ENCODE data around the gene PIP5KL1. TPM values are rescaled to one million over a fixed set of nuclear protein-coding genes. Genes with fewer than 3 reads are reported as not detected.

The PIP5KL1 gene
- total RNA-seq, 1 donor from 2014 or later: 2.6 TPM

GRCh38 chr9:127946728-127947127 lies 16.2 kb upstream of the PIP5KL1 start:
- Mint-ChIP-seq H3K27me3 (ENCODE audit: unreplicated experiment) (no peaks in the 10 kb centered on the region), H3K27ac (ENCODE audit: unreplicated experiment) (no peak overlapping the region), H3K36me3 (ENCODE audit: unreplicated experiment) (peaks cover 17% of the 10 kb centered on the region), H3K4me3 (ENCODE audit: unreplicated experiment) (no peak overlapping the region), H3K9me3 (ENCODE audit: unreplicated experiment) (no peaks in the 10 kb centered on the region), H3K4me1 (ENCODE audit: unreplicated experiment) (peaks cover 34% of the 10 kb centered on the region)
- no peak for TF ChIP-seq CTCF (IDR thresholded peaks at IDR 0.05)
- no peak for DNase-seq (ENCODE audit: extremely low spot score, unreplicated experiment)

- no peak for TF ChIP-seq CTCF (IDR thresholded peaks at IDR 0.05)
- Mint-ChIP-seq H3K36me3 (ENCODE audit: unreplicated experiment) (peaks cover 20% of the 10 kb centered on the region), H3K27ac (ENCODE audit: unreplicated experiment) (no peak overlapping the region), H3K9me3 (ENCODE audit: unreplicated experiment) (no peaks in the 10 kb centered on the region), H3K4me3 (ENCODE audit: unreplicated experiment) (no peak overlapping the region), H3K4me1 (ENCODE audit: unreplicated experiment) (peaks cover 31% of the 10 kb centered on the region), H3K27me3 (ENCODE audit: unreplicated experiment) (no peaks in the 10 kb centered on the region)
- DNase-seq (ENCODE audit: extremely low spot score, unreplicated experiment): no peak
Observed at GRCh38 chr9:127945942-127946341, 15.4 kb upstream of the PIP5KL1 start.

GRCh38 chr9:127945338-127945737 lies 14.8 kb upstream of the PIP5KL1 start:
- Mint-ChIP-seq H3K4me1 (ENCODE audit: unreplicated experiment) (peaks cover 25% of the 10 kb centered on the region), H3K27me3 (ENCODE audit: unreplicated experiment) (no peaks in the 10 kb centered on the region), H3K4me3 (ENCODE audit: unreplicated experiment) (no peak overlapping the region), H3K36me3 (ENCODE audit: unreplicated experiment) (peaks cover 23% of the 10 kb centered on the region), H3K27ac (ENCODE audit: unreplicated experiment) (no peak overlapping the region), H3K9me3 (ENCODE audit: unreplicated experiment) (no peaks in the 10 kb centered on the region)
- DNase-seq (ENCODE audit: extremely low spot score, unreplicated experiment): no peak
- no peak for TF ChIP-seq CTCF (IDR thresholded peaks at IDR 0.05)

- no peak overlapping the region for H3K4me3 Mint-ChIP-seq (ENCODE audit: unreplicated experiment)
- no peak overlapping the region for H3K27ac Mint-ChIP-seq (ENCODE audit: unreplicated experiment)
- peaks cover 24% of the 10 kb centered on the region for H3K4me1 Mint-ChIP-seq (ENCODE audit: unreplicated experiment)
- no peak for TF ChIP-seq CTCF (IDR thresholded peaks at IDR 0.05)
- H3K36me3 Mint-ChIP-seq (ENCODE audit: unreplicated experiment): peaks cover 21% of the 10 kb centered on the region
- no peaks in the 10 kb centered on the region for H3K27me3 Mint-ChIP-seq (ENCODE audit: unreplicated experiment)
- no peak for DNase-seq (ENCODE audit: extremely low spot score, unreplicated experiment)
- H3K9me3 Mint-ChIP-seq (ENCODE audit: unreplicated experiment): no peaks in the 10 kb centered on the region
Observed at GRCh38 chr9:127944586-127945218, 14.1 kb upstream of the PIP5KL1 start.

GRCh38 chr9:127943731-127944144 lies 13.2 kb upstream of the PIP5KL1 start:
- Mint-ChIP-seq H3K27ac (ENCODE audit: unreplicated experiment) (no peak overlapping the region), H3K9me3 (ENCODE audit: unreplicated experiment) (no peaks in the 10 kb centered on the region), H3K27me3 (ENCODE audit: unreplicated experiment) (no peaks in the 10 kb centered on the region), H3K36me3 (ENCODE audit: unreplicated experiment) (peaks cover 21% of the 10 kb centered on the region), H3K4me3 (ENCODE audit: unreplicated experiment) (no peak overlapping the region), H3K4me1 (ENCODE audit: unreplicated experiment) (peaks cover 24% of the 10 kb centered on the region)
- DNase-seq (ENCODE audit: extremely low spot score, unreplicated experiment): peak; percentile 91
- TF ChIP-seq CTCF (IDR thresholded peaks at IDR 0.05): peak; percentile 94
